Dendritic cell treated with granulocyte-macrophage colony-stimulating factor and Interleukin-4, amounts not matched to agents 40 ng/mL and 50 ng/mL, for 4 days (primary cell): ENCODE data around the gene MMEL1.

Experiments used
- H3K27ac Mint-ChIP-seq: one replicate; pipeline ENCODE4 v1.8.0; 2022; ENCODE audit warnings: mild to moderate bottlenecking, mixed read lengths
- H3K27me3 Mint-ChIP-seq: one replicate; pipeline ENCODE4 v1.8.0; 2022; ENCODE audit warnings: mild to moderate bottlenecking, mixed read lengths
- H3K36me3 Mint-ChIP-seq: one replicate; pipeline ENCODE4 v1.8.0; 2022; ENCODE audit warnings: low read depth, mixed read lengths
- H3K4me1 Mint-ChIP-seq: one replicate; pipeline ENCODE4 v1.8.0; 2022; ENCODE audit warnings: low read depth, mixed read lengths
- H3K4me3 Mint-ChIP-seq: one replicate; pipeline ENCODE4 v1.8.0; 2022; ENCODE audit warnings: mild to moderate bottlenecking, moderate library complexity, mixed read lengths
- H3K9me3 Mint-ChIP-seq: one replicate; pipeline ENCODE4 v1.8.0; 2022; ENCODE audit warnings: mixed read lengths
- intact Hi-C: fragments of 100-400 bp; cut with micrococcal nuclease; formaldehyde crosslinking; loops from one replicate; pipeline ENCODE4 v1.15.0; 2022

MMEL1 gene

DNA sequence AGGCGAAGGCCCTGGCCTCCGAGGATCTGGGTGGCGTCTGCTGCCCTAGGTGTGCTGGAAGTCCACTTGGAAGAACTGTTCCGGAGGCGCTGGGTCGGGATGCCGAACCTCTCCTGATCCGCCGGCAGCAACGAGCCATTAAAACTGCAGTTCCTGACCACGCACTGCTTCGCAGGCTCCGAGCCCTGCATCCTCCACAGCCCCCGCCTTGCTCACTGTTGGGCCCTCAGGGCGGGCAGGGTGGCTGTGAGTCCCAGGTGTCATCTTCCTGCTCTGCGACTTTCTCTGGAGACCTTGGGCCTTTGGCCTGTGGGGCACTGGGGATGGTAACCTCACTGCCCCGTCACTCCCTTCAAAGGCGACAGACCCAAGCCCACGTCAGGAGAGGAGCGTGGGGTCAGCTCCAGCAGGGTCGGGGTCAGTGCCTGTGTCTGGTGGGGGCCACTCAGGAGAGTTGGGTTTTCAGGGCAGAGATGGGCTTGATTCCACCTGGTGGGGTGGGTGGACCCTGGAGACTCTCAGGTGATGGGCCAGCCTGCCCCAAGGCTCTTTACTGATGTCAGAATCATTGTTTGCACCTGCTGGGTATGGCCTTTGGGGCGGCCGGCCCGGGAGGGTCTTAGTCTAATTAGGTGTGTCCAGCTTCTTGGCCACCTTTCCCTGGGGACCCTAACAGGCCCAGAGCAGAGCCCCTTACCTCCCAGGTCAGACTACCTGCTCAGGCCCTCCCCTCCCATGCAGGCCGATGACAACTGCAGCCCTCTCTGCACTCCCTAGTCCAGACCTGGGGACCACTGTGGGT is 43.2 kb downstream of the MMEL1 start:
- Mint-ChIP-seq H3K27ac (no peak overlapping the region), H3K36me3 (peaks cover 46% of the 10 kb centered on the region), H3K27me3 (peaks cover 32% of the 10 kb centered on the region), H3K9me3 (no peaks in the 10 kb centered on the region), H3K4me1 (peaks cover 29% of the 10 kb centered on the region), H3K4me3 (no peak overlapping the region)
- intact Hi-C loops, result no loop called here

DNA sequence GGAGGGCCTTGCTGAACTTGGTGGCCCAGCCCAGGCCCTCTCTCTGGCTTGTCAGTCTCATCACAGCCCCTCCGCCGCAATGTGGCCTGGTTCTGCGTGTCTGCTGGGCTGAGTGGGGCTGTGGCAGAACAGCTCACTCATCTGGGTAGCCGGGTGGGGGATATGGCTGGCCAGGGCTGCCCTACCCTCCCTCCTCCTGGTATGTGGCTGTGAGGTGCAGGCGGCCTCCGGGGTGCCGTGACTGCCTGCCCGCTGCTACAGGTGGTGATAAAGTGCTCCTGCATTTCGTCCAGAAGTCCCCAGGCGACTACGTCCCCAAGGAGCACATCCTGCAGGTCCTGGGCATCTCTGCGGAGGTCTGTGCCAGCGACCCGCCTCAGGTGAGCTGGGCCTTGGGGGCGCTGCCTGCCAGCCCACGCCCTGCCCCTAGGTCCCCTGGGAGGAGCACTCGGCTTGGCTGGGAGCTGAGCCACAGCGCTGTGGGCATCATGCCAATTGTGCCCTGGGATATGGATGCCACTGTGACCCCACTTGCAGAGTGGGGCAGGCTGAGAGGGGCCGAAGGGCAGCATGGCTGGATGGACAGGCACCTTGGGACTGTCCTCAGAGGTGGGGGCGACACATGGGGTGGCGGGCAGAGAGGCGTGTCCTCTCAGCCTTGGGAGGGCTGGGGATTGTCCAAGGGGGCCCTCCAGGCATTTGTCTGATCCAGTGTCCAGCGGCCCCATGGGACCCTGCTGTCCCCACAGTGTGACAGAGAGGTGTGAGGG is 44.0 kb downstream of the MMEL1 start:
- Mint-ChIP-seq H3K4me3 (no peak overlapping the region), H3K27ac (no peak overlapping the region), H3K36me3 (peaks cover 49% of the 10 kb centered on the region), H3K27me3 (peaks cover 27% of the 10 kb centered on the region), H3K4me1 (peaks cover 32% of the 10 kb centered on the region), H3K9me3 (no peaks in the 10 kb centered on the region)
- intact Hi-C loops, result no loop called here

DNA sequence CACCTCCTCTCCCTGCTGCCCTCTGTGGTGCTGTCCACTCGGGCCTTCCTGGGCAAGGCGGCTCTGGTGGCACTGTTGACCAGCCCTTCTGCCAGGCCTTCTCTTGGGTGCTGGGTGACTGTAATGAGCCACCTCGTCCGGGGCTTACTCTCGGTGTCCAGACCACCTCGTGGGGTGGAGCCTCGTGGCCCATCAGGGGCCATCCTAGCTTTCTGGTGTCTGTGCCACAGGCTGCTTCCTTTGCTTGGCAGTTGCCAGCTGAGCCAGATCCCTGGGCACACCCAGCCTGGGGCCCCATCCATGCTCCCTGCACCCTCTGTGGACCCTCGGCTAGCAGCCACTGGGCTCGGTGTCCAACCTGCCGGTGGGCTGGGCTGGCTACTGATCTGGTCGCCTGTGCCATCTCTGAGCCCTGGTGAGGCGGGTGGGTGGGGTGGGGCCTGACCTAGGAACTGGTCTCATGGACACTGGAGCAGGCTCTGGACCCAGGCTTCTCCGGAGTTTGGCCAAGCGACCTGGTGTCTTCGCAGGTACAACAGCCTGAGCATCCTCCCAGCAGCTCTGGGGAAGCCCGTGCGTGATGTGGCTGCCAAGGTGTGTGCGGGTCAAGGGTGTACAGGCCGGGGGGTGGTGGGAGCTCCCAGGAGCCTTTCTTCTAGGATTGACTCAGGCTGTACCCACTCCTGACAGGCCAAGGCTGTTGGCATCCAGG is 44.8 kb downstream of the MMEL1 start:
- Mint-ChIP-seq H3K27ac (peak overlapping the region; percentile 98), H3K36me3 (peaks cover 49% of the 10 kb centered on the region), H3K4me3 (peak overlapping the region; percentile 86), H3K27me3 (peaks cover 21% of the 10 kb centered on the region), H3K4me1 (peaks cover 40% of the 10 kb centered on the region), H3K9me3 (no peaks in the 10 kb centered on the region)
- intact Hi-C loops, result no loop called here

DNA sequence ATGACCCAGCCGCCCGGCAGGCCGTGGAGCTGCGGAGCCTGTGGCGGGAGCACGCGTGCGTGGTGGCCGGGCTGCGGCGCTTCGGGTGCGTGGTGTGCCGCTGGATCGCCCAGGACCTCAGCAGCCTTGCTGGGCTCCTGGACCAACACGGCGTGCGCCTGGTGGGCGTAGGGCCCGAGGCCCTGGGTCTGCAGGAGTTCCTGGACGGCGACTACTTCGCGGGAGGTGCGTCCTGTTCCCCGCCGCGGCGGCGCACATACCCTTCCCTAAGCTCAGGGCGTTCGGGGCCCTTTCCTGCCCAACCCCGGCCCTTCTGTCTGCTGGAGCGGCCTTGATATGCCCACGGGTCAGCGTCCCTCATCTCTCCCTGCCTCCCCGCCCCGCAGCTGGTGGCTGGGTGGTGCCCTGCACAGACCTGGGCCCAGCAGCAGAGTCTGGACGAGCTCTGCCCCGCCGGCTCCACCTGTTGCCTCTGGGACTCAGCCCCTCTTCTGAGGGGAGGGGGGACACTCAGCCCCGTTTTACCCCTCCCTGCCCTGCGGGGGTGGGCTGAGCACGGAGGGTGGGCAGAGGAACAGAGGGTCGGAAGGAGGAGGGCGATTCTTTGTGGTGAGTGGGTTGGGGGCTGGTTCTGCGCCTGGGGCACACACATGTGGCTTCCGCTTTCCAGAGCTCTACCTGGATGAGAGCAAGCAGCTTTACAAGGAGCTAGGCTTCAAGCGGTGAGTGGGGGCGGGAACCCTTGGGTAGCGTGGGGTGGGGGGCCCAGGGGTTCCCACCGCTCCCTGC is 45.6 kb downstream of the MMEL1 start:
- H3K4me1 Mint-ChIP-seq, result peaks cover 46% of the 10 kb centered on the region
- H3K9me3 Mint-ChIP-seq, result no peaks in the 10 kb centered on the region
- peak overlapping the region; percentile 98 for H3K27ac Mint-ChIP-seq
- H3K27me3 Mint-ChIP-seq, result peaks cover 16% of the 10 kb centered on the region
- peak overlapping the region; percentile 86 for H3K4me3 Mint-ChIP-seq
- intact Hi-C loops, result no loop called here
- H3K36me3 Mint-ChIP-seq, result peaks cover 49% of the 10 kb centered on the region

DNA sequence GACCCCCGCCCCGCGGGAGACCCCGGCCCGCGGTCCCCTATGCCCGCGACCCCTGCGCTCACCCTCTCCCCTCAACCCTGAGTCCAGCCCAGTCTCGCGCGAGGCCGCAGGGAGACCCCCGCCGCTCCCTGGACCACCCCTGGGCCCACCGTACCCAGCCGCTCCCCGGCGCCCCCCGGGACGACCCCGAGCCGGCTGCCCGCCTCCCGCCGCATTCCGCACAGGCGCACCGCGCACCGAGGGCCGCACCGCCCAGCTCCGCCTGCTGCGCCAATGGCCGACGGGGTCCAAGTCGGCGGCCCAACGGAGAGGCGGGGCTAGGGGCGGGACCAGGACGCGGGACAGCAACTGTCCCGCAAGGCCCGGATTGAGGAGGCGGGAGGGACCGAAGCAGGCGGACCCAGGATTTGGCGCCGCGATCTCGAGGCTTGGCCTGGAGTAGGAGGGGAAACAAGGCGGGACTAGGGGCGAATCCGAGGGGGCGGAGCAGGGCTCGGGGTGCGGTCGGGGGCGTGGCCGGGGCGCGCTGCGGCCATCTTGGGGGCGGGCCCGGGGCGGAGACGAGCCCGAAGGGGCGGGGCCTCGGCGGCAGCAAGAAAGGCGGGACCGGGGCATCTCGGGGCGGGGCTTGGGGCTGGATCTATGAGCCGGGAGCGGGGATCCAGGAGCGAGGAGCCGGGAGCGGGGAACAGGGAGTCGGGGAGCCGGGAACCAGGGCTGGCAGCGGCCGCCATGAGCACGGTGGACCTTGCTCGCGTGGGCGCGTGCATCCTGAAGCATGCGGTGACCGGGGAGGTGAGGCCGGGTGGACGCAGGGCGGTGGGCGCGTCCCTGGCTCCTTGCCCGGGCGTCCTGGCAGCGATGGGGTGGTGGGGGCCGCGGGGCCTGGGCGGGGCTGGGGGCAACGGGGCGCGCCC is 46.4 kb downstream of the MMEL1 start, which contains the start of gene PRXL2B:
Gene PRXL2B, plus strand, starts transcription at position 624 of the 917 bp plus-strand sequence. Its CDS starts 109 bp downstream, at position 733.
- peak within 1 kb of the TSS; percentile 86 for H3K4me3 Mint-ChIP-seq
- peaks cover 49% of the 10 kb centered on the region for H3K36me3 Mint-ChIP-seq

DNA sequence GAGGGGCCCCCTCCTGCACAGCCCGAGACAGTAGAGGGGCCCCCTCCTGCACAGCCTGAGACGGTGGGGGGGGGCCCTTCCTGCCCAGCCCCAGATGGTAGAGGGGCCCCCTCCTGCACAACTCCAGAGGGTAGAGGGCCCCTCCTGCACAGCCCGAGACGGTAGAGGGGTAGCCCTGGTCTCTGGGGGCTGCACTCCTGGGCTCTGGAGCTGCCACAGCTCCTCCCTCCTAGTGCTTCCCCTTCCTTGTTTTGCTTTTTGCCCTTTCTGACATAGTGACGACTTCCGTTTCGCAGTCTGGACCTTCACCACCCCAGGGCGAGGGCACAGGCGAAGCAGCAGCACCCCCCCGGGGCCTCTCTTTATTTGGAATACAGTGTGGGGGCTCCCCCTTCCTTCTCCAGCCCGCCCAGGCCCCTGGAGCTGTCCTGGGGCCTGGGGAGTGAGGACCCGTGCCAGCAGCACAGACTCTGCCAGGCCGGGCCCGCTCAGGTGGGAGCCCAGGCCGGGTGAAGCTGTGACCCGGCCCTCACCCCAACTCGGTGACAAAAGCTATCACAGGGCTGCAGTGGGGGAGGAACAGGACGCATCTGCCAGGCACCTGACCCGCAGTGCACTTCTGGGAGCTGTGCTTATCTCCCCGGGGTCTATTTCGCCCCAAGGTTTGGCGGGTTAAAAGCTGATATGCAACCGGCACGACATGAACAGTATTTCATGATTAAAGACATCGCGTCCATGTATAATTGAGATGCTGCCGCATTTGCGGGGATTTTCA is 47.3 kb downstream of the MMEL1 start:
- peak overlapping the region; percentile 98 for H3K27ac Mint-ChIP-seq
- H3K4me3 Mint-ChIP-seq, result peak overlapping the region; percentile 86
- H3K36me3 Mint-ChIP-seq, result peaks cover 49% of the 10 kb centered on the region
- H3K9me3 Mint-ChIP-seq, result no peaks in the 10 kb centered on the region
- H3K4me1 Mint-ChIP-seq, result peaks cover 63% of the 10 kb centered on the region
- intact Hi-C loops, result loop anchor here (1.0 kb wide), 2 partner anchors 37 to 59 kb away; partner anchors contain the start of gene PANK4
- H3K27me3 Mint-ChIP-seq, result peaks cover 17% of the 10 kb centered on the region

More for the DNA sequence above, 46.4 kb downstream of the MMEL1 start, which contains the start of gene PRXL2B:
- Mint-ChIP-seq H3K27me3 (peaks cover 13% of the 10 kb centered on the region), H3K4me1 (peaks cover 54% of the 10 kb centered on the region), H3K27ac (peak within 1 kb of the TSS; percentile 98), H3K9me3 (no peaks in the 10 kb centered on the region)
- intact Hi-C loops, result loop anchor here (1.0 kb wide), 2 partner anchors 38 to 60 kb away; partner anchors contain the start of gene PANK4

DNA sequence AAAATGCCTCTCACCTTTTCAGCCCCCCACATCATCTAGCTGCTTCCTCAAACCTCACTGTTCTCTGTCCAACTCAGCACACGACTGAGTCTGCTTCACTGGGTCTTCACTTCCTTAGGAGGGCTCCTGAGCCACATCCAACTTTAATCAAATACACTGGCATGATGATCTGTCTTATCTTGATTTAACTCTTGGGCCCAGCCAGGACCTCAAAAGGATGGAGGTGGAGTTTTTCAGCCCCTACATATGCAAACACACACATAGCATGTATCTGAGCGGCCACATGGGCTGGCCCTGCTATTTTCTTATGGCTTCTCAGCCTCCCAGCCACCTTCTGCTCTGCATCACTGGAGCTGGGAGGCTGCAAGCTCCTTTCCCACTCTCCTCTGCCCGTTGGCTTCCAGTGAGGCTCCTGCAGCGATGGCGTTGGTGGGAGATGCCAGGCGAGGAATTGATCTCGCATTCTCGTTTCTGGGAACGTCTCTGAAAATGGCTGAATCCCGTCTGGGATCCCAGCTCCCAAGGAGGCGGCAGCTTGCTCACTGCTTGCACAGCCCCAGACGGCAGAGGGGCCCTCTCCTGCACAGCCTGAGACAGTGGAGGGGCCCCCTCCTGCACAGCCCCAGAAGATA is 48.0 kb downstream of the MMEL1 start:
- no peaks in the 10 kb centered on the region for H3K9me3 Mint-ChIP-seq
- peak overlapping the region; percentile 86 for H3K4me3 Mint-ChIP-seq
- peaks cover 43% of the 10 kb centered on the region for H3K36me3 Mint-ChIP-seq
- peaks cover 68% of the 10 kb centered on the region for H3K4me1 Mint-ChIP-seq
- H3K27me3 Mint-ChIP-seq, result peaks cover 17% of the 10 kb centered on the region
- intact Hi-C loops, result no loop called here
- H3K27ac Mint-ChIP-seq, result peak overlapping the region; percentile 98

DNA sequence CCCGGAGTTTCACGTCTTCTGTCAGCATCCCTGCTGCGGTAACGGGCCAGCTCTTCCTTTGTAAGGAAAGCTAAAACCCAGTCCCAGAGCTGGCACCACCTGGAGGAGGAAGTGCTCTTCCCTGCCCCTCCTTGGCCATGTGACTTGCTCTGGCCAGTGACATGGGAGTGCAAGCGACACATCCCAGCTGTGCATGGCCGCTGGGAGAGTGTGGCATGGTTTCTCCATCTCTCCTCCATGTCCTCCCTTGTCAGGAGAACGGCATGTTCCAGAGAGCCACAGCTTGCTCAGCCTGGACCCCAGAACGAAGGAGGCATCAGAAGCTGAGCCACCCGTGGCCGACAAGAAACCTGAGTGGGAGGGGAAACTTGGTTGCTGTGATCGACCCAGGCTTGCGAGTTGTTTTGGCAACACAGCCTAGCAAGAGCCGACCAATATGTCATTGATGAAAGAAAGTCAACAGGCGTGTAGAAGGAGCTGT is 48.9 kb downstream of the MMEL1 start:
- H3K36me3 Mint-ChIP-seq, result peaks cover 34% of the 10 kb centered on the region
- peaks cover 76% of the 10 kb centered on the region for H3K4me1 Mint-ChIP-seq
- no peaks in the 10 kb centered on the region for H3K9me3 Mint-ChIP-seq
- intact Hi-C loops, result no loop called here
- H3K27me3 Mint-ChIP-seq, result peaks cover 15% of the 10 kb centered on the region
- peak overlapping the region; percentile 56 for H3K27ac Mint-ChIP-seq
- H3K4me3 Mint-ChIP-seq, result peak overlapping the region; percentile 56

DNA sequence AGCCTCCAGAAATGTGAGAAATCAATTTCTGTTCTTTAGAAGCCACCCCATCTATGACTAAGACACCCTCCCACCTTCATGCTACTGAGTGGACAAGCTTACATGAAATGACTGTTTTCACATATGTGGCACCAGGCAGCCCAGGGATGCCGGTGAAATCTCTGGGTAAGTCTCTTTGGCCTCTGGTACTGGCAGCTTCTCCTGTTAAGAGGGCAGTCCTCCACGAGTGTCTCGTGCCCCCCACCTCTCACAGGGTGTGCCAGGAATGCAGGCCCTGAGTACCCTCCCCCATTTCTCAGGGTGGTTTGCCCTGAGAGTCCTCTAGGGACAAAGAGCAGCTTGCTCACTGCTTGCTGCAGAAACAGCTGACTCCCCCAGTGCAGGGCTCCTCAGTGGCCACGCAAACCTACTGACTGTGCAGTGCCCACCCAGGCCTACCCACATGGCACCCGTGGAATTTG is 49.5 kb downstream of the MMEL1 start:
- H3K4me3 Mint-ChIP-seq, result peak overlapping the region; percentile 56
- peak overlapping the region; percentile 56 for H3K27ac Mint-ChIP-seq
- H3K9me3 Mint-ChIP-seq, result no peaks in the 10 kb centered on the region
- intact Hi-C loops, result no loop called here
- peaks cover 28% of the 10 kb centered on the region for H3K36me3 Mint-ChIP-seq
- peaks cover 81% of the 10 kb centered on the region for H3K4me1 Mint-ChIP-seq
- peaks cover 15% of the 10 kb centered on the region for H3K27me3 Mint-ChIP-seq

DNA sequence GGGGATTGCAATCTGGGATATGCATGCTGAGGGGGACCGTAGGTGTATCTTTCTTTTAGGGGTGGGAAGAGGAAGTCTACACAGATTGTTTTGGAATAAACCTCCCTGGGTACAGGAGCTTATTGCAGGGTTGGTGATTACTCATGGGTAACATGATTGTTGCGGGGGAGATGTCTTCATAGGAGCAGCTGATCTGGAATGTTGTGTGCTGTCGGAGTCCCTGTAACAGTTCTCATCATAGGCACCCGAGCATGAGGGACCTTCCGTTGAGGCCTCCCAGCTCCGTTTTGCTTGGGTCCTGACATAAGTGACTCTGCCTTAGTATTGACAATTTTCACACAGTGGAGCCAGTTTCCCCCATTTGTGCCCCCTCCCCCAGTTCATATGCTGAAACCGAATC is 50.4 kb downstream of the MMEL1 start:
- peaks cover 9% of the 10 kb centered on the region for H3K27me3 Mint-ChIP-seq
- peaks cover 81% of the 10 kb centered on the region for H3K4me1 Mint-ChIP-seq
- H3K4me3 Mint-ChIP-seq, result no peak overlapping the region
- intact Hi-C loops, result no loop called here
- no peaks in the 10 kb centered on the region for H3K9me3 Mint-ChIP-seq
- peaks cover 25% of the 10 kb centered on the region for H3K36me3 Mint-ChIP-seq
- H3K27ac Mint-ChIP-seq, result peak overlapping the region; percentile 80

DNA sequence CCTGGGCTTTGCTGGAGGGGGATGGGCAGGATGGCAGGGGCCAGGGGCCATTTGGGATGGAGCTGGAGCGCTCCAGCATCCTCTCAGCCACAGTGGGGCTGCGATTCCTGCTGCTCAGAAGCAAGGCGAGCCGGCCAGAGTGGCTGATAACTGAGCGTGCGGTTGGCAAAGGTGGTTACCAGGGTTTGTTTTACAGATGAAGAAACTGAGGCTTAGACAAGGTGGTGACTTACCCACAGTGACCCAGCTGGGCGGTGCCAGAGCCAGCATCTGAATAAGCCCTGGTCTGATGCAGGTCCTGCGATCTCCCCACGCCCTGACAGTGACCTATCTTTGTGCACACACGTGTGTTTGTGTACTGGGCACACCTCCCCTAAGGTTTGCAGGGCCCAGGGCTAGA is 52.1 kb downstream of the MMEL1 start:
- H3K9me3 Mint-ChIP-seq, result no peaks in the 10 kb centered on the region
- peaks cover 93% of the 10 kb centered on the region for H3K4me1 Mint-ChIP-seq
- peaks cover 5% of the 10 kb centered on the region for H3K27me3 Mint-ChIP-seq
- H3K4me3 Mint-ChIP-seq, result no peak overlapping the region
- intact Hi-C loops, result no loop called here
- H3K27ac Mint-ChIP-seq, result peak overlapping the region; percentile 80
- H3K36me3 Mint-ChIP-seq, result peaks cover 10% of the 10 kb centered on the region
